Hematopoietic multipotent progenitor cell (in vitro differentiated cells): ENCODE results near the gene RPUSD2. TPM values are rescaled to one million over a fixed set of nuclear protein-coding genes. Genes with fewer than 3 reads are reported as not detected.
"Not testable (repeated sequence)": the region's sequence is repeated elsewhere in the genome, so short reads cannot be mapped to it uniquely, and the experiment has no call there.

Source experiments
- DNase-seq, 3 donors: peaks; one replicate each; pipeline ENCODE4 v3.0.0-alpha.2; 2011 to 2015; ENCODE audit warnings: low read depth in 2 of 3, low spot score in 2 of 3
- total RNA-seq: library from RNA; depleted of rRNA; stranded (reverse); fragments of >200 nt; gene quantifications from one replicate; pipeline ENCODE4 v1.2.3, GENCODE V29; 2012

Gene RPUSD2
- total RNA-seq, 1 donor, result 14.8 TPM

- no peak for DNase-seq
Observed at GRCh38 chr15:40565333-40566238, 3.5 kb upstream of the RPUSD2 start.

- DNase-seq, result peak in 2 of 3 donors; percentile 29 to 44
Observed at GRCh38 chr15:40567111-40567510, 2.0 kb upstream of the RPUSD2 start.

DNA sequence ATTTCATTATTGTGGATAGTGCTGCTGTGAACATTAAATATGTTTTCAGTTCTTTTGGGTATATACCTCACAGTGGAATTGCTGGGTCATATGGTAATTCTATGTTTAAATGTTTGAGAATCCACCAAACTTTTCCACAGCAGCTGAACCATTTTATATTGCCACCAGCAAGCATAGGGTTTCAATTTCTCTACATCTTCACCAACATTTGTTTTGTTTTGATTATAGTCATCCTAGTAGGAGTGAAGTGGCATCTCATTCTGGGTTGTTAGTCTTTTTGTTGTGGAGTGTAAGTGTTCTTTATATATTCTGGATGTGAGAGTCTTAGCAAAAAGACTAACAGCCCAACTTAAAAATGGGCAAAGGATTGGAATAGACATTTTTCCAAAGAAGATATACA, 6.0 kb downstream of the RPUSD2 start:
- no peak for DNase-seq

GRCh38 chr15:40576914-40577313, 7.8 kb downstream of the RPUSD2 start:
- not testable (repeated sequence) for DNase-seq

GRCh38 chr15:40578892-40579291, 9.8 kb downstream of the RPUSD2 start:
- no peak for DNase-seq

GRCh38 chr15:40581796-40582195, 12.7 kb downstream of the RPUSD2 start:
- DNase-seq, result not testable (repeated sequence)

GRCh38 chr15:40582726-40583246, 13.7 kb downstream of the RPUSD2 start:
- peak in 1 of 3 donors; percentile 34 for DNase-seq

DNA sequence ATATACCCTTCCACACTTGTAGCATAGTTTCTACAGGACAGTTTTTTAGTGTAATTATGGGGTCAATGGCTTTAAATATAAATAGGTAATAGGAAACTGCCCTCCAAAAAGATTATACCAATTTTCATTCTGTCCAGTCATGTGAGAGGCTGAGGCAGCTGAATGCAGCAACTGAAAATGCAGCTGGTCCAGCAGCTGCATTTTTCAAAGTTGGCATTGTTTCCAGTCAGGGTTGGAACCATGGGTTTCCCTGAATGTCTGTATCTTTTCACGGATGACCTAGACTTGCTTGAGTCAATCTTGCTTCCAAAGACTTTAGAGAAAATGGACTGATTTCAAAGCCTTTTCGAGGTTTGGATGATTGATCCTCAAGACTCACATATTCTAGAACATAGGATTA, 15.1 kb downstream of the RPUSD2 start:
- no peak for DNase-seq

- DNase-seq, result no peak
Observed at GRCh38 chr15:40590667-40591050, 21.6 kb downstream of the RPUSD2 start.

DNA sequence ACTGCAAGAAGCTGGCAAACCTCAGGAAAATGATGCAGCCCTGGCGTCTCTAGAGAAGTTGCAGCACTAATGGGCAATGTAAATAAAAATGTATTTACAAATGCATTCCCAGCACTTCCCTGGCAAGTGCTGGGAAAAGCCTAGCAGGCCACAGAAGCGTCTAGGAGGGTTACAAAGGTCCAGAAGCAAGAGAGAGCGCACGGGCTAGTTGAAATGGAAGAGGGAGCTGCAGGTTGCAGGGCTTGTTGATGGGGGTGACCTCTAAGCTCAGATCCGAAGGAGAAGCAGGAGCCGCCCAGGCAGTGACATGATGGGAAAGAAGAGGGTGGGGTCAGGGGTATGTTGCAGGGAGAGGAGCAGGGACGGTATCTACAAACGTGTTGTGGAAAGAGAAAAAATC, 22.3 kb downstream of the RPUSD2 start:
- no peak for DNase-seq

- no peak for DNase-seq
Observed at GRCh38 chr15:40593165-40593564, 24.1 kb downstream of the RPUSD2 start.

GRCh38 chr15:40593588-40594428, 24.7 kb downstream of the RPUSD2 start, which contains the start of gene KNL1:
Gene KNL1 (plus strand): TSS chr15:40594249. CDS start chr15:40602932, 8,683 bp downstream.
- DNase-seq, result peak; percentile 79 to 98 (median 91)

- no peak for DNase-seq
Observed at GRCh38 chr15:40594429-40594836, 25.3 kb downstream of the RPUSD2 start.

GRCh38 chr15:40595219-40595618, 26.1 kb downstream of the RPUSD2 start:
- DNase-seq, result no peak

DNA sequence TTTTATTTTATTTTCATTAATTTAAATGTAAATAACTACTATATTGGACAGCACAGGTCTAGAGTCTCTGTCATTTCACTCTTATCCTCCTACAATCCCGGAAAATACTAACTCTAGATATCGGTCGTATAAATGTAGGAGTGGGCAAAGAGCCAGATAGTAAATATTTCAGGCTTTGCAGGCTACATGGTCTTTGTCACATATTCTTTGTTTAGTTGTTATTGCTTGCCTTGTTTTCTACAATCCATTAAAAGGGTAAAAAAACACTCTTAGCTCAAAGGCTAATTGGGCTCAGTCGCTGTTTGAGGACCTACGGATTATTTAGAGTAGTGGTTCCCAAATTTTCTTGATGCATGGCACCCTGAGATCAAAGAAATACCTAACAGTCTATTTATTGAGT, 26.7 kb downstream of the RPUSD2 start:
- DNase-seq, result no peak

- no peak for DNase-seq
Observed at GRCh38 chr15:40597024-40597423, 27.9 kb downstream of the RPUSD2 start.

- no peak for DNase-seq
Observed at GRCh38 chr15:40598126-40598525, 29.0 kb downstream of the RPUSD2 start.

DNA sequence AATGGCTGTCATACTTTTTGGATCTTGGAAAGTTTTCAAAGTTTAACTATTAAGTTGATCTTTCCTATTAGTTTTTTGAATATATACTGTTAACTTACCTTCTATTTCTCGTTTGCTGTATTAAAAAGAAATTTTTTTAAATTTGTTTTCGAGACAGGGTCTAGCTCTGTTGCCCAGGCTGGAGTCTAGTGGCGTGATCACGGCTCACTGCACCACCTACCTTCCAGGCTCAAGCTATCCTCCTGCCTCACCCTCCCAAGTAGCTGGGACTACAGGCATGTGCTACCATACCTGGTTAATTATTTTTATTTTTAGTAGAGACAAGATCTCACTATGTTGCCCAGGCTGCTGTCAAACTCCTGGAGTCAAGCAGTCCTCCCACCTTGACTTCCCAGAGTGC, 29.6 kb downstream of the RPUSD2 start:
- no peak for DNase-seq

DNA sequence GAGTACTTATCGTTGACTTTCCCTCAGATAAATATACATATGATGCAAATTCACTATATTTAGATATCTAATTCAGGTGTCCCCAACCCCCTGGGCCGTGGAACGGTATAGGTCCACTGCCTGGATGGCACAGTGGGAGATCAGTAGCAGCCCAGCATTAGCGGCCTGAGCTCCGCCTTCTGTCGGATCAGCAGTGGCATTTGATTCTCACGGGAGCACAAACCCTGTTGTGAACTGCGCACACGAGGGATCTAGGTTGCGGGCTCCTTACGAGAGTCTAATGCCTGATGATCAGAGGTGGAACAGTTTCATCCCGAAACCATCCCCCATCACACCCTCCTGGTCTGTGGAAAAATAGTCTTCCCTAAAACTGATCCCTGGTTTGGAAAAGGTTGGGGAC, 31.9 kb downstream of the RPUSD2 start:
- DNase-seq, result no peak

DNA sequence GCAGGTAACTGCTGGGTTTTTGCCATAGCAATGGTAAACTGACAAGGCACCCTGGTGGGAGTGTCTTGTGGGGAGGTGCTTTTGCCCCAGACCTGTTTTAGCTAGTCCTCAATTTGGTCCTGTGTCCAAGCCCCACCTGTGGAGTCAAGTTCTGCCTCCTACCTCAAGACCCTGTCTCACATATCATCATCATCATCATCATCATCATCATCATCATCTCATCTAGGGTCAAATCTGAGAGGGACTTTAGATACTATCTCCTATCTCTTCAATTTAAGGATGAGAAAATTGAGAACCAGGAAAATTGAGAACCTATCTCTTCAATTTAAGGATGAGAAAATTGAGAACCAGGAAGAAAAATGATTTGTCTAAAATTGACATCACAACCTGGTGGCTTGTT, 34.8 kb downstream of the RPUSD2 start:
- no peak for DNase-seq

- no peak for DNase-seq
Observed at GRCh38 chr15:40613080-40613479, 44.0 kb downstream of the RPUSD2 start.
